AG04450 (cell line): ENCODE measurements around the gene MUC5B. TPM values are rescaled to one million over a fixed set of nuclear protein-coding genes. Genes with fewer than 3 reads are reported as not detected.

ENCODE experiments used
- CTCF ChIA-PET: fragments of 300-600, 350-600 bp; formaldehyde crosslinking; extraction: SDS; loops from one replicate; lab custom pipeline; 2022; ENCODE audit warnings: antibody characterized with exemption, inconsistent platforms; lab: Charles Lee
- POLR2A ChIA-PET: fragments of 350-600 bp; formaldehyde crosslinking; extraction: SDS; loops from one replicate; lab custom pipeline; 2021; ENCODE audit warnings: antibody characterized with exemption, inconsistent platforms; lab: Yijun Ruan, JAX
- DNase-seq: peaks from one replicate; pipeline ENCODE4 v3.0.0-alpha.2; 2011; ENCODE audit warnings: low read depth, low spot score
- H3K27ac ChIP-seq: one replicate; pipeline ENCODE4 v1.5.1; 2012; ENCODE audit warnings: low read depth, low read length, control low read depth
- H3K27me3 ChIP-seq: one replicate; pipeline ENCODE4 v1.6.0; 2012; ENCODE audit warnings: low read length; ENCODE audit not compliant: control insufficient read depth, insufficient read depth
- H3K4me3 ChIP-seq: 2 replicates; pipeline ENCODE4 v1.5.1; 2011; ENCODE audit warnings: mild to moderate bottlenecking, low read depth, low read length, control low read depth
- H3K9me3 ChIP-seq: 2 replicates; pipeline ENCODE4 v1.5.1; 2012; ENCODE audit warnings: low read length; ENCODE audit not compliant: control insufficient read depth, insufficient read depth
- polyA plus RNA-seq: library from polyadenylated mRNA; depleted of rRNA; stranded (reverse); fragments of >200 nt; gene quantifications from 2 replicates; pipeline ENCODE4 v1.2.3, GENCODE V29; 2011
- TF ChIP-seq, protein P1 (sequence below): IDR thresholded peaks from 2 replicates; pipeline ENCODE4 v1.5.1; 2011; ENCODE audit warnings: low read depth, low read length, control low read depth, inconsistent platforms

The MUC5B gene
- polyA plus RNA-seq, 1 experiment: not detected

DNA sequence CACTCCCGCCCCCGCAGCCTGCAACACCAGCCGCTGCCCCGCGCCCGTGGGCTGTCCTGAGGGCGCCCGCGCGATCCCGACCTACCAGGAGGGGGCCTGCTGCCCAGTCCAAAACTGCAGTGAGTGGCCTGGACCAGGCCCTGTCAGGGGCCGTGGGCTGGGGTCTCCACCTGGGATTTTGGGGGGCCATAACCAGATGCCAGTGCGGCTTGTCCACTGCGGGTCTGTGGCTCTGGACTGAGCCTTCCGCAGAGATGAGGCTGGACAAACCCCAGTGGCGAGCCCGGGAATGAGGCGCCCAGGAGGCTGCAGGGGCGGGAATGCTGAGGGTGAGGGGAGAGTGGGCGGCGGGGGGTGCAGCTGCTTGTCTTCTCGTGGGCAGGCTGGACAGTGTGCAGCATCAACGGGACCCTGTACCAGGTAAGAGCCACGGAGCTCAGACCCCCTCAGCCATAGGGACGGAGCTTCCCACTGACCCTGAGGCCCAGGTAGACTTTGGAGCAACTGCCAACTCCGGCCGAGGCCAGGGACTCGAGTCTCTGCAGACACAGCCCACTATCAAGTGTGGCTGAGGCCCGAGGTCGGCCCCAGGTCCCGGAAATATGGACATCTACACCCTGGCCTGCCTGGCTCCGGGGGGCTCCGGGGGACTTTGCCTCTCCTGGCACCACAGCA lies 24.8 kb upstream of the MUC5B start:
- ChIA-PET POLR2A (interaction anchor here (0.6 kb wide), 1 partner anchor 248 kb away, joined by 4 read pairs; no protein-coding TSS in a partner anchor), CTCF (no interaction called here)
- Histone ChIP-seq H3K27me3 (peaks cover 12% of the 10 kb centered on the region), H3K27ac (no peak overlapping the region), H3K4me3 (no peak overlapping the region), H3K9me3 (peaks cover 38% of the 10 kb centered on the region)
- no peak for DNase-seq
- TF ChIP-seq, protein P1, sequence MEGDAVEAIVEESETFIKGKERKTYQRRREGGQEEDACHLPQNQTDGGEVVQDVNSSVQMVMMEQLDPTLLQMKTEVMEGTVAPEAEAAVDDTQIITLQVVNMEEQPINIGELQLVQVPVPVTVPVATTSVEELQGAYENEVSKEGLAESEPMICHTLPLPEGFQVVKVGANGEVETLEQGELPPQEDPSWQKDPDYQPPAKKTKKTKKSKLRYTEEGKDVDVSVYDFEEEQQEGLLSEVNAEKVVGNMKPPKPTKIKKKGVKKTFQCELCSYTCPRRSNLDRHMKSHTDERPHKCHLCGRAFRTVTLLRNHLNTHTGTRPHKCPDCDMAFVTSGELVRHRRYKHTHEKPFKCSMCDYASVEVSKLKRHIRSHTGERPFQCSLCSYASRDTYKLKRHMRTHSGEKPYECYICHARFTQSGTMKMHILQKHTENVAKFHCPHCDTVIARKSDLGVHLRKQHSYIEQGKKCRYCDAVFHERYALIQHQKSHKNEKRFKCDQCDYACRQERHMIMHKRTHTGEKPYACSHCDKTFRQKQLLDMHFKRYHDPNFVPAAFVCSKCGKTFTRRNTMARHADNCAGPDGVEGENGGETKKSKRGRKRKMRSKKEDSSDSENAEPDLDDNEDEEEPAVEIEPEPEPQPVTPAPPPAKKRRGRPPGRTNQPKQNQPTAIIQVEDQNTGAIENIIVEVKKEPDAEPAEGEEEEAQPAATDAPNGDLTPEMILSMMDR: no peak

DNA sequence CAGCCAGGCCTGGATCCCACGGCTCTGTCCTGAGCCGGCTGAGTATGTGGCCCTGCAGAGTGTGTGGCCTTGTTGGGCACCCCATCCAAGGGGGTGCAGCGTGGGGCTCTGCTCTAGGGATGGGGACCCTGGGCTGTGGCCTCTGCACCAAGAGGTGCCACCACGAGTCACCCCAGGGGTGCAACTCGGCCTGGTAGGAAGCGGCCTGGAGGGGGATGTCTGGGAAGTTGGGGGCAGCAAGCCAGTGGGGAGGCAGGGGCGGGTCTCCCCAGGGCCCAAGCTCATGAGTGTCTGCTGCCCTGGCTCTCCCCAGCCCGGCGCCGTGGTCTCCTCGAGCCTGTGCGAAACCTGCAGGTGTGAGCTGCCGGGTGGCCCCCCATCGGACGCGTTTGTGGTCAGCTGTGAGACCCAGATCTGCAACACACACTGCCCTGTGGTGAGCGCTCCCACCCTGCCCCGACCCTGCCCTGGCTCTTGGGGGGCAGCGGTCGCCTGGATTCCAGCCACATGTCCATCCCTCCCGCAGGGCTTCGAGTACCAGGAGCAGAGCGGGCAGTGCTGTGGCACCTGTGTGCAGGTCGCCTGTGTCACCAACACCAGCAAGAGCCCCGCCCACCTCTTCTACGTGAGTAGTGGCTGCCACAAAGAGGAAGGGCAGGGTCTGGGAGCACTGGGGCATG lies 24.2 kb upstream of the MUC5B start:
- ChIA-PET POLR2A (no interaction called here), CTCF (no interaction called here)
- TF ChIP-seq, protein P1: no peak
- no peak overlapping the region for H3K4me3 ChIP-seq
- peaks cover 12% of the 10 kb centered on the region for H3K27me3 ChIP-seq
- no peak overlapping the region for H3K27ac ChIP-seq
- DNase-seq: no peak
- peaks cover 32% of the 10 kb centered on the region for H3K9me3 ChIP-seq

GRCh38 chr11:1199241-1199750 lies 23.6 kb upstream of the MUC5B start:
- ChIA-PET POLR2A (no interaction called here), CTCF (no interaction called here)
- TF ChIP-seq, protein P1: no peak
- no peak for DNase-seq
- peaks cover 12% of the 10 kb centered on the region for H3K27me3 ChIP-seq
- H3K27ac ChIP-seq: no peak overlapping the region
- H3K4me3 ChIP-seq: no peak overlapping the region
- H3K9me3 ChIP-seq: peaks cover 26% of the 10 kb centered on the region

DNA sequence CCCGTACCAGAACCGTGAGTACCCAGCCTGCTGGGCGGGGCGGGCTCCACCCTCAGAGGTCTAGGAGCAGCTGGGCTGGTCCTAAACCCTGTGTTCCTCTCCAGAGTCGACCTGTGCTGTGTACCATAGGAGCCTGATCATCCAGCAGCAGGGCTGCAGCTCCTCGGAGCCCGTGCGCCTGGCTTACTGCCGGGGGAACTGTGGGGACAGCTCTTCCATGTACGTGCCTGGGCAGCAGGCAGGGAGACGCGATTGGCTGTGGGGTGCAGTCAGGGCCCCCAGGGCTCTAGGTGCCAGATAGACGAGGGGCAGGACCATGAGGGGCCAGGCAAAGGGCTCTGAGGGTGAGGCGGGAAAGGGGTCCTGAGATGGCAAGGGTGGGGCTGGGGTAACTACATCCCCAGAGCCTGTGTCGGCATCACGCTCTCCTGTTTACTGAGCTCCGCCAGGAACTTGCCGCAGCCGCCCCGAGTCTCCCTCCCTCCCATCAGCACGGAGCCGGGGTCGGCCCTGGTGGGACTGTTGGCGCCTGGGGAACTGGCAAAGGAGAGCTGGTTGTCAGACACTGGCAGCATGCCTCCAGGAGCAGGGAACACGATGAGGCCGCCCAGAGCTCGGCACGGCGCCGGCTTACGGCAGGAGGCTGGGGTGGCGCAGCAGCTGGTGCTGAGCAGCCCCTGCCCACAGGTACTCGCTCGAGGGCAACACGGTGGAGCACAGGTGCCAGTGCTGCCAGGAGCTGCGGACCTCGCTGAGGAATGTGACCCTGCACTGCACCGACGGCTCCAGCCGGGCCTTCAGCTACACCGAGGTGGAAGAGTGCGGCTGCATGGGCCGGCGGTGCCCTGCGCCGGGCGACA lies 22.9 kb upstream of the MUC5B start:
- Histone ChIP-seq H3K9me3 (peaks cover 19% of the 10 kb centered on the region), H3K4me3 (no peak overlapping the region), H3K27ac (no peak overlapping the region), H3K27me3 (peaks cover 12% of the 10 kb centered on the region)
- TF ChIP-seq, protein P1: no peak
- ChIA-PET POLR2A (no interaction called here), CTCF (interaction anchor here (0.9 kb wide), 1 partner anchor 315 kb away, joined by 6 read pairs; no protein-coding TSS in a partner anchor)
- no peak for DNase-seq
